NCI-H187 (cell line): ENCODE data around the gene MAPK8IP1.
A peak's percentile ranks its signal among the peaks of the same experiment; 100 is the strongest.
"Not testable (repeated sequence)": the region's sequence is repeated elsewhere in the genome, so short reads cannot be mapped to it uniquely, and the experiment has no call there.

Source experiments
- DNase-seq, 2 experiments: peaks; one replicate each; lab custom pipeline; 2025; lab: John Stamatoyannopoulos, UW

Gene MAPK8IP1

DNA sequence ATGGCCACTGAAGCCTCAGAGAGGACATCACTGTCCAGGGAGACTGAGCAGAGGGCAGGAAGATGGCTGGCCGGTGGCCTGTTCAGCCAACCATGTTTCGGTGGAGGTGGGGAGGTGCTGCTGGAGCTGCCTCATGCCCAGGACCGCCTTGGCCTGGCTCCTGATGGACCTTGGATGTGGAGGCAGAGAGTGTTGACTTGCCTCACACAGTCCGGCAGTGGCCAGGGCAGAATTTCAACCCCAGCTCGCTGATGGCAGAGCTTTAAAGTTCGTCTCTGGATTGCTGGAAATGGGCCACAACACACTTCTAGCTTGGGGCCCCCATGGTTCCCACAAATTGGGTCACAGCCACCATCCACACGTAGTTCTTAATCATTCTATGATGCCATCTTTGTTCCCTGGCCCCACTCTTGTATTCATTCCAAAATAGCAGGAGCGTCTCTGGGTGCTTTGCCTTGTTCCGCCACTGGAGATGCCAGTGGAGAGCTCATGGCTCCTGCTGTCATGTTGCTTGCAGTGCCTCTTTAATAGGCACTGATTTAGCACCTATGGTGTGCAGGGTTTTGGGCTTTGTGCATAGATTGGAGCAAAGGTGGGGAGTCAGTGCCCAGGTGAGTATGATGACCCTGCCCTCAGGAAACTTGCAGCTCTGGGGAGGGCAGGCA, 5.6 kb downstream of the MAPK8IP1 start:
- DNase-seq = no peak

DNA sequence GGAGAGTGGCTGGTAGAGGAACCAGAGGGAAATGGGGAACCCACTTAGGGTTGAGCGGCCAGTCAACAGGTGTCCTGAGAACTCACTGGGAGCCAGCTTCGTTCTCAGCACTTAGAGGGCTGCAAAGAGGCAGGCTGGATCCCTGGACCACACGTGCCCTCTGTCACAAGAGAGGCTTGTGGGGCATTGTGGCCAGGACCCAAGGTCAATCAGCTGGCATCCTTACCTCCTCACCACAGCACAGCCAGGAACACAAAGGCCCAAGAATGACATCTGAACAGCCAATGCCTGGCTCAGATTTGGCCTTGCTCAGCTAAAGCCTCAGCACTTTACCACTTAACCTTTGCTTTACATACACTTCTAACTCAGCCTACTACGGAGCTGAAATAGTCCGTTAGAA, 7.4 kb downstream of the MAPK8IP1 start:
- no peak for DNase-seq

DNA sequence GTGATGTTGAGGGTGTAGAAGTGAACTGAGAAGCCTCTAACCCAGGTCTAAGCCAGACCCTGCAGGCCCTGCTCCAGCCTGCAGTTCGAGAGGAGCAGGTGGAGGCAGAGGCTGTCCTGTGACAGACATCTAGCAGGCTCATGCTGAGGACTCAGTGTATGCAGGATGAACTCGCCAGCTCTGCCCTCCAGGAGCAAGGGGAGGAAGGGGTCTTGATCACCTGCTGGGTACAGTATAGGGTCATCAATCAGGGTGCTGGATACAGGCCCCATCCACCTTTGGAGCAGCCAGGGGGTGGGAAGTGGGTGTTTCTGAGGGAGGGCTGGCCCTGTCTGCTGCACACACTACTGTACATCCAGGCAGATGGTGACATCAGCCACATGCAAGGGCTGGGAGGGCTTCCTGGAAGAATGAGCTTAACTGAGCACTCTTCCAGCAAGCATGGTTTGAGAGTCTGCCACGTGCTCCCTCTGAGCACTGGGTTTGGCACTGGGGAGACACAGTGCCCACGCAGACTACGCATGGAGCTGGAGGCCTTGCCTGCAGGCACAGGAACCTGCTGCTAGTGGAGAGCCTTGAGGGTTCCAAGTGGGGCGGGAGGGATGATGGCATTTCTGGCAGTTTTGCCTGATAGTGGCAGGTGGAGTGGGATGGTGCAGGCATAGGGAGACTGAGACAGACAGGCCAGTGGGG, 9.2 kb downstream of the MAPK8IP1 start:
- DNase-seq = no peak

DNA sequence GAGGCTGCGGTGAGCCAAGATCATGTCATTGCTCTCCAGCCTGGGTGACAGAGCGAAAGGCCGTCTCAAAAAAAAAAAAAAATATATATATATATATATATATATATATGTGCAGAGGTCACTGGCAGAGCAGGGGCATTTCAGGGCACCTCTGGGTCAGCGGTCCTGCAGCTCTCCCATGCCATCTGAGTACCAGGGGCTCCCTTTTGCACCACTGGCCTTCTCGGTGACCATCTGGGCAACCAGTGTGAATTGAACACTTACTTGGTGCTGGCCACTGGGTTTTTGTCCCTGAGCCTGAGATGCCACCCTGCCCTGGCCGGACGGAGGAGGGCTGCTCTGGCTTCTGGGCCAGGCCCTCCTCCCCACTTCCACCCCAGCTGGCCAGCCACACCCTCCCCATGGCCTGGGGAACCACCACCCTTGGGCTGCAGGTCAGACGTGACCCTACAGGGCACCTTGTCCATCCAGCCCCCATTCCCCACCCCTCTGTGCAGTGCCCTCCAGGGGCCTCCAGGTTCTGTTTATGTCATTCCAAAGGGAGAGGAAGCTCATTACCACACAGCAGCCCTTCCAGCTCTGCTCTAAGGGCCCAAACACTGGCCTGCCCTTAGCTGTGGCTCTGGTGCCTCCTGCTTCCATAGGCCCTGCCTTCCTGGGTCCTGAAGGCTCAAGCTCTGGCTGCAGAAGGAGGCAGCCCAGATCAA, 10.3 kb downstream of the MAPK8IP1 start:
- no peak for DNase-seq

DNA sequence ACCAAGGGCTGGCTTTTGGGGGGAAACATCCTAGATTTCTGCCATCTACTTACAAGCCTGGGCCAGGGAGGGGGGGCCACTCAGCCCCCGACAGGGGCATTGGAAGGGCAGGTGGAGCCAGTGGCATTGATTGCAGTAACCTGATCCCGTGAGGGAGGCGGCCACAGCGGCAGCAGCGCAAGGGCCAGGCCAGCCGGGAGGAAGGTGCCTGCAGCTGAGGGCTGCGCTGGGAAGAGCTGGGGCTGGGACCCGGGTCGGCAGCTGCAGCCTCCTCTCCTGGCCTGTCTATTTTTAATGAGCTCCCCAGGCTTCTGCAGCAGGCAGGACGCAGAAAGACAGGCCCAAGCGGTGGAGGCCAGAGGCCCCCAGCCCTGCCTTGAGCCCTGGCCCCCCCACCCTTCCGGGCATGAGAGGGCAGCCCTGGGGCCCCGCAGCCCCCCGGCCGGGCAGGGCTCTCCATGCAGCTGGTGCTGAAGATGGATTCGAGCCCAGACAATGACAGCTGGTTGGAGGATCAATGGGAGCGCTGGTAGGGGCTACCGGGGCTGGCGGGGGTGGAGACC, 11.1 kb downstream of the MAPK8IP1 start:
- peak; percentile 61 to 90 for DNase-seq

DNA sequence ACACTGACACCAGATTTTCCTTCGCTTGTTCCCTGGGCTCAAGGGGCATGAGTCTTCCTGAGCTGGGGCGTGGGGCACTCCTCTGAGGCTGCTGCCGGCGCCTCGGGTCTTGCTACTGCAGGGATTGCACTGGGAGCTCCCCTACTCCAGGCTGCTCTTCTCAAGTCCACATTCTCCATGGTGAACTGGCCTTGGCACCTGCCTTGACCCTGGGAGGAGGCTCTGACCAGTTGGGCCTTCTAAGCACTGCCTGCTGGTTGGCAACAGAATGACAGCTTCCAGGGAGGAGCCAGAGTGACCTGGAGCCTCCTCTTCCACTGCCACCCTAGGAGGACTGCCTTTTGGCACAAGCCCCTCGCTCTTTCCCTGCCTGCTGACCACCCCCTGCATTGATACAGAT, 12.1 kb downstream of the MAPK8IP1 start:
- no peak for DNase-seq

DNA sequence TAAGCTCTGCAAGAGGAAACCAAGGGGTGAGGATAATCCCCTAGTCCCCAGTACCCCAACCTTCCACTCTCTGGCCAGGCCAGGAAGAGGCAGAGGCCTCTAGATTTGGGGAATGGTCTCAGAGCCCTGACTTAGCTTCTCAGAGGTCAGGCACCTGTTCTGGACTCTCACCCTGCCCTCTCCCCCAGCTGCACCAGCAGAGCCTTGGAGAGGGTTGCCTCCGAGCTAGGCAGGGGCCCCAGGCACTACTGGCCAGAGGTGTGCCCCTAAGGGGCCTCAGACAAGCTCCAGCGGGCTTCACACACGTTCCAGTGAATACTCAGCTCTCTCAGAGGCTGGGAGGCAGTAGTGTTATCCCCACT, 13.6 kb downstream of the MAPK8IP1 start:
- no peak for DNase-seq

DNA sequence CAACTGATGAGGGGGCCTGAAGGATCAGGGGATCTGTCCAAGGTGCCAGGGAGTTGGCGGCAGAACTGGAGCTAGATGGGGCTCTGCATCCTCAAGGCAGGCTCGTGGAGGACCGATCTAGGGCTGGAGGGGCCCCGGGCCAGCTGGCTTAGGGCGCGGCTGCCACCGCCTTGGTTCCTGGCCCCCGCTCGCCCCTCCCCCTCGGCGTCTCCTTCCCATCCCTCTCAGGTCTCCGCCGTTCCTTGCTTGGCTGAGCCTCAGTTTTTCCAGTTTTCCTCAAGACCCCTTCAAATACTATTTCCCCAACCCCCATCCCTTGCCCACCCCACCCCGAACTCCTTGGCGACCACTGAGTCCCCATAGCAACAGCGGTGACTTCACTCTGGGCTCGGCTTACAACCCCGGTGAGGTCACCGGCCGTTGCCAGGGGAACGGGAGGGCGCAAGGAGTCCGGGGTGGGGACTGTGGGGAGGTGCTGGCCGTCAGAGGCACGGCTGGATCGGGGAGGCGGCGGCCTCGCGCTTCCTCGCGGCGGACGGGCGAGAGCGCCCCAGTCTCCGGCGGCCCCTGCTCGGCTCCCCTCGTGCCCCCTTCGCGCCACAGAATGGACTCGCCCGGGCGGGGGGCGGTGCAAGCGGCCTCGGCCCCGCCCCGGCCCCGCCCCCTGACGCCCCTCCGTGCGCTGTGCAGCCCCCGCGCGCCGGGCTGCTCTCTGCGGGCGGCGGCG, 14.2 kb downstream of the MAPK8IP1 start:
- DNase-seq = peak; percentile 81 to 85

DNA sequence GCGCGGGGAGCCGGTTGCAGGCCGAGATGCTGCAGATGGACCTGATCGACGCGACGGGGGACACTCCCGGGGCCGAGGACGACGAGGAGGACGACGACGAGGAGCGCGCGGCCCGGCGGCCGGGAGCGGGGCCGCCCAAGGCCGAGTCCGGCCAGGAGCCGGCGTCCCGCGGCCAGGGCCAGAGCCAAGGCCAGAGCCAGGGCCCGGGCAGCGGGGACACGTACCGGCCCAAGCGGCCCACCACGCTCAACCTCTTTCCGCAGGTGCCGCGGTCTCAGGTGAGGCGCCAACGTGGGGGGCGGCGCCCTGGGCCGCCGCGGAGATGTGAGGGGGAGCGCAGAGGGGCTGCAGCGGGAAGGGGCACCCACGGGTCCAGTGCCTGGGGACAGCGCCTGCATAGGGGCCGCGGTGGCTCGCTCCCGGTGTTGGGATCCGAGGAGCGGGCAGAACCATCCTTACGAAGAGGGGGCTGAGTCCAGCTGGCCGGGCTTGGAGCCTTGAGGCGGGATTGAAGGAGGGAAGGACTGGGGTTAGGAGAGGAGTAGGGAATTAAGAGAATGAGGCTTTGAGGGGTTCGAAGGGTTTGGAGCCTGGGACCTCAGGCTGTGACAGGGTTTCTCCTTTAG, 14.8 kb downstream of the MAPK8IP1 start:
- DNase-seq = not testable (repeated sequence)

DNA sequence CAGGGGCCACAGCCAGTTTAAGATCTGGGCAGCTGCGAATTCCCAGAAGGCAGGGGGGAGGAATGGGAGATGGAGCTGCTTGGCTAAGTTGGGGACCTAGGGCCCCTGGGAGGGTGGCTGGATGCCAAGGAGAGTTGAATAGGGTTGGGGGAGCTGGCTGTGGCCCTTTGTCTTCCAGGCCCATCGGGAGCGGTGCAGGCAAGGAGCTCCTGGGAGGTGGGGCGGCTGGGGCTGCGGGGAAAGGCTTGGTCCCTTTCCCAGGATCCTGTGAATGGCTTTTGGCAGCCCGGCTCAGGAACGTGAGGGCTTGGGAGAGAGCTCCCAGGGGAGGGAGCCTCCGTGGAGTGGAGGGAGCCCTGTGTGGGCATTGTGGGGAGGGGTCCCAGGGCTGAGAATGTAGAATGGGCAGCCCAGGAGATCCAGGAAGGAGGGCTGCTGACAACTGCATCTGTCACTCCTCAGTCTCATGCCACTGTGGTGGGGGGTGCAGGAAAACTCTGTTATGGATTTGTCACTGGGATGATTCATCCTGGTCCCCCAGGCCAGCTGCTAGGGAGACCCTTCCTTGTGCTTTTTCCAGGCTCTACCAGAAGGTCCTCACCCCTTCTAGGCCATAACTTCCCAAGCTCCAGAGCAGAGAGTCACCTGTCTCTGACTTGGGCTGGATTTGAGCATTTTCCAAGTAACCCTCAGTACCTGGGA, 15.6 kb downstream of the MAPK8IP1 start:
- no peak for DNase-seq

DNA sequence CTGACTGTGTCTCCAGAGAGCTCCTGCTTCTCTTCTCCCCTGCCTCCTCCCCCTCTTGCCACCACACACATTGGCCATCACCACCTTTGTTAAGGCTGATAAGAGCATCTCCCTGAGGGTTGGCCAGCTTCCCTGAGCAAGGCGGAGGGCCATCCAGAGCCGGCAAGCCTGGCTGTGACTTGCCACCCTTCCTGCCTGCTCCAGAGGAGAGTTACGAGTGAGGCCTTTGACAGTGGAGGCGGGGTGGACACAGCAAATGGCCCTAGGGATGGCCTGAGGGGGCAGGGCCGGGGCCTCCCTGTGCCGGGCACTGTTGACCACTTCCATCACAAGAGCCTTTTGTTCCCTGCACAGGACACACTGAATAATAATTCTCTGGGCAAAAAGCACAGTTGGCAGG, 16.2 kb downstream of the MAPK8IP1 start:
- no peak for DNase-seq

DNA sequence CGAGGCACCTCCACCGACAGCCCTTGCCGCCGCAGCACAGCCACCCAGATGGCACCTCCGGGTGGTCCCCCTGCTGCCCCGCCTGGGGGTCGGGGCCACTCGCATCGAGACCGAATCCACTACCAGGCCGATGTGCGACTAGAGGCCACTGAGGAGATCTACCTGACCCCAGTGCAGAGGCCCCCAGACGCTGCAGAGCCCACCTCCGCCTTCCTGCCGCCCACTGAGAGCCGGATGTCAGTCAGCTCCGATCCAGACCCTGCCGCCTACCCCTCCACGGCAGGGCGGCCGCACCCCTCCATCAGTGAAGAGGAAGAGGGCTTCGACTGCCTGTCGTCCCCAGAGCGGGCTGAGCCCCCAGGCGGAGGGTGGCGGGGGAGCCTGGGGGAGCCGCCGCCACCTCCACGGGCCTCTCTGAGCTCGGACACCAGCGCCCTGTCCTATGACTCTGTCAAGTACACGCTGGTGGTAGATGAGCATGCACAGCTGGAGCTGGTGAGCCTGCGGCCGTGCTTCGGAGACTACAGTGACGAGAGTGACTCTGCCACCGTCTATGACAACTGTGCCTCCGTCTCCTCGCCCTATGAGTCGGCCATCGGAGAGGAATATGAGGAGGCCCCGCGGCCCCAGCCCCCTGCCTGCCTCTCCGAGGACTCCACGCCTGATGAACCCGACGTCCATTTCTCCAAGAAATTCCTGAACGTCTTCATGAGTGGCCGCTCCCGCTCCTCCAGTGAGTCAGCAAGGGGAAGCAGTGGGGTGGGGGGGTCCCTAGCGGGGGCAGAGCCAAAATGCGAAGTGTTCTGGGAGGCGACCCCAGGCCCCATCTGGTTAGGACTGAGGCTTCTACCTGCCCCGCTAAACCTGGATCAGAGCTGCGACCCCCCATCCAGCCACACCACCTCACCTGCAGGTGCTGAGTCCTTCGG, 17.3 kb downstream of the MAPK8IP1 start:
- no peak for DNase-seq

DNA sequence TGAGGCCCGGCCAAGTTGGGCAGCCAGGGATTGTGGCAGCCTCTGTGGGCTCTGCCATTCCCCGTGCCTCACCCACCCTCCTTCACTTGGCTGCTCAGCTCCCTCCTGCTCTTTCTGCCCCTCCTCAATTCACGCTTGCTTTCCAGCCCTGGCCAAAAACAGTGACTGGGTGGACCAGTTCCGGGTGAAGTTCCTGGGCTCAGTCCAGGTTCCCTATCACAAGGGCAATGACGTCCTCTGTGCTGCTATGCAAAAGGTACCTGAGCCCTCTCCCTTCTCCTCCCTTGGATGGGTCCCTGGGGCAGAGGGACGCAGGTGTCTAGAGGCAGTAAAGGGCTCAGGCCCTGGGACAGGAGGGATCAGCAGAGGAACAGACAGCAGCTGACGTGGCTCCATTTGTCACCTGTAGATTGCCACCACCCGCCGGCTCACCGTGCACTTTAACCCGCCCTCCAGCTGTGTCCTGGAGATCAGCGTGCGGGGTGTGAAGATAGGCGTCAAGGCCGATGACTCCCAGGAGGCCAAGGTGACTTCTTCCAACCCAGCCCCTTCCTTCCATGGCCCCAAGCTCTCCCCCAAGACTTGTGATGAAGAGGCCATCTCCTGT, 19.0 kb downstream of the MAPK8IP1 start:
- no peak for DNase-seq

DNA sequence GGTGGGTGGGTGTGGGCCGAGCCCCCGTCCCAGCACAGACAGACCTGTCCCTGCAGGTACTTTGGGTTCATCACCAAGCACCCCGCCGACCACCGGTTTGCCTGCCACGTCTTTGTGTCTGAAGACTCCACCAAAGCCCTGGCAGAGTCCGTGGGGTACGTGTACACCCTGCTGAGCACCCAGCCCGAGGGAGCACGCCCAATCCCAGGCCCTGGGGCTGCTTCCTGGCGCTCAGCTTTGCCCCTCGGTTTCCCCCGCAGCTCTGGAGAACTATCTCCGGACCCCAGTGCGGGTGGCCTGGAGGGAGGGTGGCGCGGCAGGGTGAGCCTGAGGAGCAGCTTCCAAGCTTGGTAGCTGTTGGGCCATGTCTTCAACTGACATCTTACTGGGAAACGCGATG, 19.6 kb downstream of the MAPK8IP1 start:
- no peak for DNase-seq

DNA sequence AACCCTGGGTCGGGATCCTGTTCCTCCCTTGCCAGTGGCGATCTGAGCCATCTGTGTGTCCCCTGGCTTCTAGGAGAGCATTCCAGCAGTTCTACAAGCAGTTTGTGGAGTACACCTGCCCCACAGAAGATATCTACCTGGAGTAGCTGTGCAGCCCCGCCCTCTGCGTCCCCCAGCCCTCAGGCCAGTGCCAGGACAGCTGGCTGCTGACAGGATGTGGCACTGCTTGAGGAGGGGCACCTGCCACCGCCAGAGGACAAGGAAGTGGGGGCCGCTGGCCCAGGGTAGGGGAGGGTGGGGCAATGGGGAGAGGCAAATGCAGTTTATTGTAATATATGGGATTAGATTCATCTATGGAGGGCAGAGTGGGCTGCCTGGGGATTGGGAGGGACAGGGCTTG, 20.1 kb downstream of the MAPK8IP1 start:
- DNase-seq = not testable (repeated sequence)

DNA sequence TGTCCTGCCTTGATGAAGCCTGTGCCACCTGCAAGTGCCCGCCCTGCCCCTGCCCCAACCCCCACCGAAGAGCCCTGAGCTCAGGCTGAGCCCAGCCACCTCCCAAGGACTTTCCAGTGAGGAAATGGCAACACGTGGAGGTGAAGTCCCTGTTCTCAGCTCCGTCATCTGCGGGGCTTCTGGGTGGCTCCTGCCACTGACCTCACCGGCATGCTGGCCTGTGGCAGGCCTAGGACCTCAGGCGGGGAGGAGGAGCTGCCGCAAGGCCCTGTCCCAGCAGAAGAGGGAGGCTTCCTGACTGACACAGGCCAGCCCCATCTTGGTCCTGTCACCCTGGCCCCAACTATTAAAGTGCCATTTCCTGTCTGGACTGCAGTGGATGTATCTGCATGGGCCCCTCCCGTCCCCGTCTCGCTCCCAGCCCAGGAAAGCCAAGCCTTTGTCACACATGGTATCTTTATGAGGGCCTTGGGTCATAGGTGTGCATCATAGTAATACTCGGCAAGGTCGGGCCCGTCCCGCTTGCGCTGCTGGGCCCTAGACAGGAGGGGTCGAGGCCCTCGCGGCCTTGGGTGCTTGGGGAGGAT, 20.7 kb downstream of the MAPK8IP1 start:
- DNase-seq = no peak

DNA sequence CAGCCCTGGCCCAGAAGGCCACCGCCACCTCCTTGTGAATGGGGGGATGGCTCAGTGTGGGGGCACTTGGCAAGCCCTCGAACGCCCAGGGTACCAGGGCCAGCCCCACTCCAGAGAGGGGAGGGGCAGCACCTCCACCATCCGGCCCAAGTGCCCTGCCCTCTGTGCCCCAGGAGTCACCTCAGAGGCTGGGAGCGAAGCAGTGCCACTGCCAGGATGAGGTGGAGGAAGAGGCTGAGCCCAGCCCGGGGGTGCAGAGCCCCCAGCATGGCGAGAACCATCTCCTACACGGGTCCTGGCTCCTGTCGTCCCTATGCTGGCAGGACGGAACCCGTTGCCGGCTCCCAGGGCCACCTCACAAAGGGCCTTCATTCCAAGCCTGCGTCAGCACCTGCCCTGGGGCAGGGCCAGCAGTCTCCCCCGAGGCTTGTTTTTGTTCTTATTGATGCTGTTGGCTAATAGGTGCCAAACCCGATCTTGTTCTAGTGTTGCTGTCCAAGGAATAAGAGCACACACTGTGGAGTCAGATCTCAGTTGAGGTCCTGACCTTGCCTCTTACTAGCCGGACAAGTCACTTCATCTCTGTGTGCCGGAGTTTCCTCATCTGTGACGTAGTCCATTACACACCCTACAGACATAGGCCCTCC, 21.6 kb downstream of the MAPK8IP1 start, which contains the start of gene FREY1:
Gene FREY1, minus strand, starts transcription at position 307 of the 647 bp plus-strand sequence. Its CDS starts 26 bp downstream, at position 281.
- no peak for DNase-seq

DNA sequence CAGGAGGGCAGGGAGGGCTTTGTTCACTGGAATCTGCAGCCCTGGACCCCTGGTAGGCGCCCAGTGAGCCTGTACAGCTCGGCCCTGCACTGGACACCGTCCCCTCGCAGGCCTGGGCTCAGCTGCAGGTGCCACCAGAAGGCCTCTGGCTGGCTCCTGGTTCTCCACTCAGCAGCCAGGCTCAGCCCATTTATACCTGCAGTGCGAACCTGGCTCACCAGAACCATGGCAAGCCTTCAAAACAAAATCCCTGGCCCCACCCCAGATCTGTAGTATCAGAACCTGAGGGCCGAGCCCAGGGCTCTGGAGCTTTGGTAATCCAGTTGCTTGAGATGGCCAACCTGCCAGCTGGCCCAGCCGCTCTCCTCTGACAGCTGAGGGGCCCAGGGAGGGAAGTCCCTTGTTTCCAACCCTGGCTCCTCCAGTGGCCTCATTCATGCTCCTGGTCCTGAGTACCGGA, 22.5 kb downstream of the MAPK8IP1 start:
- DNase-seq = no peak
